ENCODE measurements around the gene SERPINB11. TPM values are rescaled to one million over a fixed set of nuclear protein-coding genes. Genes with fewer than 3 reads are reported as not detected.

Gene SERPINB11
- total RNA-seq, 1 experiment from 2014 or later, result not detected

GRCh38 chr18:63681449-63682340, 21.1 kb upstream of the SERPINB11 start:
- Mint-ChIP-seq H3K9me3 (ENCODE audit: unreplicated experiment) (peaks cover 12% of the 10 kb centered on the region), H3K4me3 (ENCODE audit: unreplicated experiment) (no peak overlapping the region), H3K36me3 (ENCODE audit: insufficient read depth, unreplicated experiment) (peaks cover 6% of the 10 kb centered on the region), H3K4me1 (ENCODE audit: low read depth, unreplicated experiment) (peaks cover 8% of the 10 kb centered on the region), H3K27me3 (ENCODE audit: insufficient read depth, unreplicated experiment) (no peaks in the 10 kb centered on the region), H3K27ac (ENCODE audit: unreplicated experiment) (peak overlapping the region; percentile 79)
- Histone ChIP-seq H3K36me3 (ENCODE audit: control insufficient read depth, insufficient read depth, low read length) (no peaks in the 10 kb centered on the region), H3K27me3 (replicated peaks; ENCODE audit: control insufficient read depth, insufficient read depth, low read length) (no peaks in the 10 kb centered on the region), H3K4me3 (ENCODE audit: low read depth, low read length) (no peak overlapping the region), H3K9me3 (no peaks in the 10 kb centered on the region), H3K4me1 (peaks cover 3% of the 10 kb centered on the region)
- ChIA-PET POLR2A (no interaction called here), CTCF (interaction anchor here (1.2 kb wide), 1 partner anchor 60 kb away, joined by 3 read pairs; no protein-coding TSS in a partner anchor)
- DNase-seq, result peak; percentile 1 to 32
- BruUV-seq (replicated peaks), result no TSS peak
- intact Hi-C loops (cut with micrococcal nuclease; ENCODE audit: unreplicated experiment), result no loop called here
- TF ChIP-seq CTCF (IDR thresholded peaks at IDR 0.05; ENCODE audit: insufficient read depth in 1 of 2, low read depth in 1 of 2, low read length in 1 of 2, severe bottlenecking in 1 of 2, unreplicated experiment in 1 of 2), result no peak

GRCh38 chr18:63683152-63683551, 19.6 kb upstream of the SERPINB11 start:
- peak overlapping the region; percentile 45 for H3K4me3 Mint-ChIP-seq (ENCODE audit: unreplicated experiment)
- CTCF ChIA-PET, result no interaction called here
- peak; percentile 34 to 62 for DNase-seq

GRCh38 chr18:63683890-63684289, 18.9 kb upstream of the SERPINB11 start:
- no peak overlapping the region for H3K4me3 ChIP-seq (ENCODE audit: low read depth, low read length)
- H3K4me1 ChIP-seq, result peaks cover 3% of the 10 kb centered on the region
- H3K9me3 Mint-ChIP-seq (ENCODE audit: unreplicated experiment), result peaks cover 12% of the 10 kb centered on the region
- no peak for TF ChIP-seq CTCF (IDR thresholded peaks at IDR 0.05; ENCODE audit: insufficient read depth in 1 of 2, low read depth in 1 of 2, low read length in 1 of 2, severe bottlenecking in 1 of 2, unreplicated experiment in 1 of 2)
- no peaks in the 10 kb centered on the region for H3K36me3 ChIP-seq (ENCODE audit: control insufficient read depth, insufficient read depth, low read length)
- BruUV-seq (replicated peaks), result no TSS peak
- no peaks in the 10 kb centered on the region for H3K27me3 Mint-ChIP-seq (ENCODE audit: insufficient read depth, unreplicated experiment)
- H3K9me3 ChIP-seq, result no peaks in the 10 kb centered on the region
- H3K36me3 Mint-ChIP-seq (ENCODE audit: insufficient read depth, unreplicated experiment), result peaks cover 6% of the 10 kb centered on the region
- H3K27me3 ChIP-seq (replicated peaks; ENCODE audit: control insufficient read depth, insufficient read depth, low read length), result no peaks in the 10 kb centered on the region
- no peak overlapping the region for H3K4me3 Mint-ChIP-seq (ENCODE audit: unreplicated experiment)
- no peak for DNase-seq
- ChIA-PET POLR2A (no interaction called here), CTCF (no interaction called here)
- peak overlapping the region; percentile 55 for H3K27ac Mint-ChIP-seq (ENCODE audit: unreplicated experiment)
- intact Hi-C loops (cut with micrococcal nuclease; ENCODE audit: unreplicated experiment), result no loop called here
- H3K4me1 Mint-ChIP-seq (ENCODE audit: low read depth, unreplicated experiment), result peaks cover 8% of the 10 kb centered on the region

More at GRCh38 chr18:63683152-63683551, 19.6 kb upstream of the SERPINB11 start:
- TF ChIP-seq CTCF (IDR thresholded peaks at IDR 0.05; ENCODE audit: insufficient read depth in 1 of 2, low read depth in 1 of 2, low read length in 1 of 2, severe bottlenecking in 1 of 2, unreplicated experiment in 1 of 2), result no peak
- Mint-ChIP-seq H3K36me3 (ENCODE audit: insufficient read depth, unreplicated experiment) (peaks cover 6% of the 10 kb centered on the region), H3K27ac (ENCODE audit: unreplicated experiment) (peak overlapping the region; percentile 79), H3K9me3 (ENCODE audit: unreplicated experiment) (peaks cover 12% of the 10 kb centered on the region), H3K27me3 (ENCODE audit: insufficient read depth, unreplicated experiment) (no peaks in the 10 kb centered on the region), H3K4me1 (ENCODE audit: low read depth, unreplicated experiment) (peaks cover 8% of the 10 kb centered on the region)
- Histone ChIP-seq H3K9me3 (no peaks in the 10 kb centered on the region), H3K4me3 (ENCODE audit: low read depth, low read length) (no peak overlapping the region), H3K27me3 (replicated peaks; ENCODE audit: control insufficient read depth, insufficient read depth, low read length) (no peaks in the 10 kb centered on the region), H3K36me3 (ENCODE audit: control insufficient read depth, insufficient read depth, low read length) (no peaks in the 10 kb centered on the region), H3K4me1 (peaks cover 3% of the 10 kb centered on the region)
- no TSS peak for BruUV-seq (replicated peaks)
- intact Hi-C loops (cut with micrococcal nuclease; ENCODE audit: unreplicated experiment), result no loop called here
- POLR2A ChIA-PET, result no interaction called here

Measured in Caco-2 (cell line).